Esophagus muscularis mucosa (tissue), 4 donors: ENCODE data around the gene OR6M1. TPM values are rescaled to one million over a fixed set of nuclear protein-coding genes. Genes with fewer than 3 reads are reported as not detected.

ENCODE experiments used
- small RNA-seq, 3 donors: library from RNA; depleted of rRNA; stranded (forward); fragments of <200 nt; gene quantifications; one replicate each; pipeline ENCODE3, GENCODE V24; 2016
- total RNA-seq, 4 donors: library from RNA; depleted of rRNA; stranded (reverse); fragments of >200 nt; gene quantifications; one replicate each; pipeline versions ENCODE4 v1.1.0 to v1.2.1, GENCODE V29; 2016

Gene OR6M1
- total RNA-seq, 4 donors from 2014 or later = not detected

Small RNA genes lying within 50 kb of the gene (small RNA-seq; reads per million reads assigned to genes)
- 0 reads per million in 3 donors for gene RNU1-21P

Other genes starting within 250 kb of the OR6M1 start
- 1 to 10 TPM in 2 of 4 donors, under 1 TPM in 2; 0.42 to 3.6 (median 1.4) TPM for gene SCN3B, start 151.7 kb downstream of the OR6M1 start, total RNA-seq
- gene ZNF202, start 64.7 kb downstream of the OR6M1 start, total RNA-seq = 1 to 10 TPM; 4.4 to 8.6 (median 7.4) TPM
- gene OR6X1, start 51.8 kb downstream of the OR6M1 start, total RNA-seq = not detected
- gene TMEM225, start 79.3 kb upstream of the OR6M1 start, total RNA-seq = not detected
- gene OR8D4, start 95.8 kb upstream of the OR6M1 start, total RNA-seq = not detected
- not detected for gene OR4D5, start 133.3 kb upstream of the OR6M1 start, total RNA-seq
- not detected for gene OR6T1, start 137.5 kb upstream of the OR6M1 start, total RNA-seq
- not detected for gene OR10S1, start 171.4 kb upstream of the OR6M1 start, total RNA-seq
- not detected for gene OR10G6, start 188.8 kb upstream of the OR6M1 start, total RNA-seq
- not detected for gene OR10G4, start 206.6 kb upstream of the OR6M1 start, total RNA-seq
- not detected for gene OR10G9, start 216.7 kb upstream of the OR6M1 start, total RNA-seq
- not detected for gene OR10G8, start 220.4 kb upstream of the OR6M1 start, total RNA-seq
- not detected for gene OR10G7, start 235.0 kb upstream of the OR6M1 start, total RNA-seq